Gastroesophageal sphincter (tissue), 4 donors: ENCODE results near the gene MCTP1. TPM values are rescaled to one million over a fixed set of nuclear protein-coding genes. Genes with fewer than 3 reads are reported as not detected.
A peak's percentile ranks its signal among the peaks of the same experiment; 100 is the strongest.

Experiments used
- ATAC-seq: fragments of 150-250 bp; one replicate; pipeline ENCODE4 v1.9.1; 2016; ENCODE audit warnings: mild to moderate bottlenecking, moderate library complexity
- H3K27ac ChIP-seq, 4 donors: fragments of 200-600 bp; sonication (generic) in 3 of 4; 1 replicate in 3 of 4; 2 replicates in 1 of 4; pipeline ENCODE4 v1.5.1; 2016 to 2019
- H3K27me3 ChIP-seq: fragments of 200-600 bp; sonication (generic); one replicate; pipeline ENCODE4 v1.5.1; 2019
- H3K36me3 ChIP-seq, 2 donors: fragments of 200-600 bp; sonication (generic); one replicate each; pipeline ENCODE4 v1.5.1; 2019; ENCODE audit warnings: control low read depth in 1 of 2
- H3K4me1 ChIP-seq, 3 donors: fragments of 200-600 bp; sonication (generic); 1 replicate in 2 of 3; 2 replicates in 1 of 3; pipeline ENCODE4 v1.5.1; 2016 to 2019; ENCODE audit warnings: control low read depth in 2 of 3
- H3K4me3 ChIP-seq, 2 donors: fragments of 200-600 bp; sonication (generic); one replicate each; pipeline ENCODE4 v1.5.1; 2019; ENCODE audit warnings: mild to moderate bottlenecking in 1 of 2, moderate library complexity in 1 of 2
- H3K9me3 ChIP-seq, 3 donors: fragments of 200-600 bp; sonication (generic); one replicate each; pipeline ENCODE4 v1.5.1; 2017 to 2019; ENCODE audit warnings: control low read depth in 2 of 3
- CTCF ChIP-seq, 4 experiments: fragments of 200-600 bp in 2 of 4; fragments of 450-650 bp in 2 of 4; sonication (generic) in 1 of 4; IDR thresholded peaks; one replicate each; pipeline ENCODE4 v1.5.1; 2017 to 2019; ENCODE audit warnings: antibody characterized with exemption in 4 of 4, mild to moderate bottlenecking in 2 of 4, moderate library complexity in 2 of 4
- EP300 ChIP-seq: sonication (generic); formaldehyde crosslinking; IDR thresholded peaks from one replicate; pipeline ENCODE4 v1.6.1; 2017; ENCODE audit warnings: antibody characterized with exemption, mild to moderate bottlenecking
- POLR2A ChIP-seq, 2 donors: fragments of 450-650 bp; IDR thresholded peaks; one replicate each; pipeline ENCODE4 v1.6.1; 2017; ENCODE audit warnings: antibody characterized with exemption in 2 of 2, mild to moderate bottlenecking in 2 of 2, moderate library complexity in 1 of 2
- POLR2AphosphoS5 ChIP-seq: sonication (generic); formaldehyde crosslinking; IDR thresholded peaks from one replicate; pipeline ENCODE4 v1.6.1; 2017; ENCODE audit warnings: antibody characterized with exemption
- WGBS, 2 donors: methylation state at CpG; one replicate each; pipeline ENCODE4 v1.1.5; 2018; ENCODE audit warnings: low coverage in 1 of 2; 5-methylcytosine and 5-hydroxymethylcytosine counted together
- total RNA-seq, 4 donors: library from RNA; depleted of rRNA; stranded (reverse); fragments of >200 nt; gene quantifications; one replicate each; pipeline ENCODE4 v1.1.0, GENCODE V29; 2016

The MCTP1 gene
- total RNA-seq, 4 donors from 2014 or later, result 13.5 to 57.6 (median 21.9) TPM

GRCh38 chr5:95283761-95284571, 928 bp downstream of the MCTP1 start:
- Histone ChIP-seq H3K27ac (no peak overlapping the region), H3K4me3 (peak overlapping the region; percentile 40 to 62)

GRCh38 chr5:95283022-95283615, 1.8 kb downstream of the MCTP1 start:
- no peak overlapping the region for H3K27ac ChIP-seq
- TF ChIP-seq POLR2A (IDR thresholded peaks at IDR 0.05), result no peak
- TF ChIP-seq CTCF (IDR thresholded peaks at IDR 0.05), result no peak
- TF ChIP-seq POLR2AphosphoS5, result no peak
- TF ChIP-seq EP300, result no peak
- 24 to 28% methylated on average over 9 to 10 of the region's 10 CpGs for WGBS, 2 donors
- H3K4me3 ChIP-seq, result peak overlapping the region in 1 of 2 donors; percentile 62
- ATAC-seq, result no peak
- H3K9me3 ChIP-seq, result no peaks in the 10 kb centered on the region
- no peaks in the 10 kb centered on the region for H3K36me3 ChIP-seq
- H3K4me1 ChIP-seq, result peaks cover 0 to 28% (median 13%) of the 10 kb centered on the region in 3 donors
- peaks cover 89% of the 10 kb centered on the region for H3K27me3 ChIP-seq

More at GRCh38 chr5:95283761-95284571, 928 bp downstream of the MCTP1 start:
- no peak for TF ChIP-seq POLR2A (IDR thresholded peaks at IDR 0.05)
- no peak for TF ChIP-seq POLR2AphosphoS5
- peak in 1 of 4 experiments; percentile 28 for TF ChIP-seq CTCF (IDR thresholded peaks at IDR 0.05)
- TF ChIP-seq EP300, result no peak
- WGBS, 2 donors, result 0% methylated on average over 2 of the region's 89 CpGs; no CpG with 5 or more reads in 1 of the 2 donors
- peaks cover 0 to 28% (median 13%) of the 10 kb centered on the region in 3 donors for H3K4me1 ChIP-seq
- ATAC-seq, result peak; percentile 42
- peaks cover 88% of the 10 kb centered on the region for H3K27me3 ChIP-seq
- no peaks in the 10 kb centered on the region for H3K9me3 ChIP-seq
- H3K36me3 ChIP-seq, result no peaks in the 10 kb centered on the region

- H3K27ac ChIP-seq, result no peak overlapping the region
- no peaks in the 10 kb centered on the region for H3K36me3 ChIP-seq
- H3K4me1 ChIP-seq, result peaks cover 0 to 28% (median 13%) of the 10 kb centered on the region in 3 donors
- TF ChIP-seq EP300 (no peak), CTCF (IDR thresholded peaks at IDR 0.05) (no peak), POLR2A (IDR thresholded peaks at IDR 0.05) (no peak), POLR2AphosphoS5 (no peak)
- no peaks in the 10 kb centered on the region for H3K9me3 ChIP-seq
- no peak for ATAC-seq
- H3K4me3 ChIP-seq, result no peak overlapping the region
- 47% methylated on average over 2 of the region's 2 CpGs for WGBS, 2 donors
- H3K27me3 ChIP-seq, result peaks cover 90% of the 10 kb centered on the region
Observed at GRCh38 chr5:95281226-95281625, 3.7 kb downstream of the MCTP1 start.

- ATAC-seq, result no peak
- 52% methylated on average over 8 of the region's 8 CpGs for WGBS, 2 donors
- no peak for TF ChIP-seq EP300
- no peak for TF ChIP-seq POLR2A (IDR thresholded peaks at IDR 0.05)
- no peak for TF ChIP-seq POLR2AphosphoS5
- TF ChIP-seq CTCF (IDR thresholded peaks at IDR 0.05), result no peak
Observed at GRCh38 chr5:95280401-95281095, 4.3 kb downstream of the MCTP1 start.

More at GRCh38 chr5:95280401-95281095, 4.3 kb downstream of the MCTP1 start:
- no peaks in the 10 kb centered on the region for H3K36me3 ChIP-seq
- no peak overlapping the region for H3K4me3 ChIP-seq
- H3K9me3 ChIP-seq, result no peaks in the 10 kb centered on the region
- peaks cover 83% of the 10 kb centered on the region for H3K27me3 ChIP-seq
- H3K27ac ChIP-seq, result no peak overlapping the region
- H3K4me1 ChIP-seq, result peaks cover 0 to 25% (median 13%) of the 10 kb centered on the region in 3 donors
